LNCAP (cell line): ENCODE data around the gene MAP2.

Experiments
- CTCF ChIP-seq: fragments of 450-650 bp; IDR thresholded peaks from 2 replicates; pipeline ENCODE4 v1.5.1; 2017; ENCODE audit warnings: mild to moderate bottlenecking

Gene MAP2

DNA sequence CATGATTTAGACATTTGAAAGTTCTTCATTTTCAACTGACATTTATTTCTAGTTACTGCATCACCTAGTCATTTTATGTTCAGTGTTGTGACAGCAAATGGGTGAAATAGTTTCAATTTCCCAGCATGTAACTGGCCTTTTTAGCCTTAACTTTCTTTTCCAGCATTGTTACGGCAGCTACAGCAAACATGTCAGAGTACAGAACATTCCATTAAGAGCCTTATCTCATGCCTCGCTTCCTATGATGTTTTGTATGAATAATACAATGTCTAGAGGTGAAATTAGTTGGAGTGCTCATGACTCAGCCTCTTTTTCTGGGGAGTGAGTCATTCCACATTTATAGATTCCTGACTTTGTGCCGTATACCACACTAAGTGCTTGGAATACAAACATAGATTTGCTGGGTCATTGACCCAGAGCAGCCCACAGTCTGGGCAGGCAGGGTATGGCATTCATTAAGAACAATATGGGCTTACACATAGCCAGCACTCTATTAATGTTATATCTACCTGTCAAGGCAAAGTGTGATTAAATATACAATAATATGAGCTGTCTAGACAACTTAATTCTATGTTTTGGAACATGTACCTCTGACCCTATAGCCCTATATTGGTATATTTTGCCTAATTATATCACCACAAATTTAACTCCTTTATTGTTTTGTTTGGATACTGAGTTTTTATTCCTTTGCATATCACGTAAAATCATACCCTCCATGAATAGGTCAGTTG, 72.2 kb downstream of the MAP2 start:
- no peak for TF ChIP-seq CTCF

GRCh38 chr2:209496586-209496982, 72.7 kb downstream of the MAP2 start:
- no peak for TF ChIP-seq CTCF

DNA sequence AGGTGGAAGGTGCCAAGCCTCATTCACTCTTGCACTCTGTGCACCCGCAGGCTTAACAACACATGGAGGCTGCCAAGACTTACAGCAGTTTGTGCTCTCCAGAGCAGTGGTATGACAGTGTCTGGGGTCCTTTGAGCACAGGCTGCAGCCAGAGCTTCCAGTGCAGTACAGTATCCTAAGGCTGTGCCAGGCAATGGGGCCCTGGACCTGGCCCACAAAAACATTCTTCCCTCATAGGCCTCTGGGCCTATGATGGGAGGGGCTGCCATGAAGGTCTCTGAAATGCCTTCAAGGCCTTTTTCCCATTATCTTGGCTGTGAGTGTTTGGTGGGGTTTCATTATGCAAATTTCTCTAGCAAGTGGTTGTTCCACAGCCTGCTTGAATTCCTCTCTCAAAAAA, 74.8 kb downstream of the MAP2 start:
- TF ChIP-seq CTCF: no peak

- TF ChIP-seq CTCF: no peak
Observed at GRCh38 chr2:209499069-209499468, 75.2 kb downstream of the MAP2 start.

DNA sequence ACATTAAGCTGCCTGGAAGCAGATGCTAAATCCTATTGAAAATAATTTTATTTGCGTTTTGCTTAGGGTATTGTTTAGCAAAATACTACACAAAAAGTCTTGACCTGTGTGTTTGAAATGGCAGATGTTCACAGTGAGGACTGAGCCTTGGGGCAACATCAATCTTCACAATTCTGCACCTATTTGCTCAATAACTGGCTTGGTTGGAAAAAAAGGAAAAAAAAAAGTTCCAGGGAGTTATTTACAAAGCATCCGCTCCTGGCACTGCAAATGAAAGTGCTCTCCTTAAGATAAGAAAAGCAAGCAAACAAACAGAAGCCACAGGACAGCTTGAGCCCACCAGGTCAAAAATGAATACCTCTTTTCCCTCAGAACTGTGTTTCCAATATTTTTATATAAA, 77.7 kb downstream of the MAP2 start:
- TF ChIP-seq CTCF: no peak

- no peak for TF ChIP-seq CTCF
Observed at GRCh38 chr2:209505410-209505809, 81.6 kb downstream of the MAP2 start.

DNA sequence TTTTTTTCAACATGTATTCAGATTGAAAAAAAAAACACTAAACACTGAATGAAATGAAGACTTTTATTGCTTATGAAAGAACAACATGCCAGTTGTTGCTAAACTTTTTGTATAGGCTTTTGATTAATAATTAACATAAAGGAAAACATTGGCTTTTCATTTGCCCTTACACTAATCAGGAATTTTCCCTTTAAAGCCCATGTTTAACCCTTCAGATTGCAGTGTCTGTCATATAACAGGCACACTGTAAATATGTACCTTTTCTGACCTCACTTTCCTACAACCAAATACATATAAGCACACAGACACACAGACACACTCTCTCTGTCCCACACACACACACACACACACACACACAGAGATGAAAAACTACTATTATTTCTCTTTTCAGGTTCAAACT, 84.4 kb downstream of the MAP2 start:
- TF ChIP-seq CTCF: no peak

GRCh38 chr2:209511637-209512036, 87.8 kb downstream of the MAP2 start:
- TF ChIP-seq CTCF: no peak
